Osteocyte (in vitro differentiated cells): Measurements from ENCODE around the gene HRC. TPM values are rescaled to one million over a fixed set of nuclear protein-coding genes. Genes with fewer than 3 reads are reported as not detected.

Experiments used
- DNase-seq: peaks from one replicate; pipeline ENCODE4 v3.0.0; 2021; ENCODE audit warnings: mixed read lengths; ENCODE audit not compliant: unreplicated experiment; ENCODE audit errors: extremely low spot score
- H3K27ac Mint-ChIP-seq: one replicate; pipeline ENCODE4 v1.8.0; 2021; ENCODE audit warnings: mild to moderate bottlenecking, mixed read lengths; ENCODE audit not compliant: unreplicated experiment
- H3K27me3 Mint-ChIP-seq: one replicate; pipeline ENCODE4 v1.8.0; 2021; ENCODE audit warnings: mixed read lengths; ENCODE audit not compliant: unreplicated experiment
- H3K36me3 Mint-ChIP-seq: one replicate; pipeline ENCODE4 v1.8.0; 2021; ENCODE audit warnings: mixed read lengths; ENCODE audit not compliant: unreplicated experiment
- H3K4me1 Mint-ChIP-seq: one replicate; pipeline ENCODE4 v1.8.0; 2021; ENCODE audit warnings: mixed read lengths; ENCODE audit not compliant: unreplicated experiment
- H3K4me3 Mint-ChIP-seq: one replicate; pipeline ENCODE4 v1.8.0; 2021; ENCODE audit warnings: mild to moderate bottlenecking, moderate library complexity, mixed read lengths; ENCODE audit not compliant: unreplicated experiment
- H3K9me3 Mint-ChIP-seq: one replicate; pipeline ENCODE4 v1.8.0; 2021; ENCODE audit warnings: mixed read lengths; ENCODE audit not compliant: unreplicated experiment
- total RNA-seq: library from RNA; stranded (reverse); gene quantifications from 2 replicates; pipeline ENCODE4 v1.2.1, GENCODE V29; 2021
- TF ChIP-seq, protein P1 (sequence below): fragments of 200-600 bp; sonication (generic); IDR thresholded peaks from 2 replicates; pipeline ENCODE4 v1.5.0; 2021; ENCODE audit warnings: antibody characterized with exemption, mild to moderate bottlenecking, moderate library complexity

Gene HRC
- total RNA-seq, 1 donor from 2014 or later = not detected

DNA sequence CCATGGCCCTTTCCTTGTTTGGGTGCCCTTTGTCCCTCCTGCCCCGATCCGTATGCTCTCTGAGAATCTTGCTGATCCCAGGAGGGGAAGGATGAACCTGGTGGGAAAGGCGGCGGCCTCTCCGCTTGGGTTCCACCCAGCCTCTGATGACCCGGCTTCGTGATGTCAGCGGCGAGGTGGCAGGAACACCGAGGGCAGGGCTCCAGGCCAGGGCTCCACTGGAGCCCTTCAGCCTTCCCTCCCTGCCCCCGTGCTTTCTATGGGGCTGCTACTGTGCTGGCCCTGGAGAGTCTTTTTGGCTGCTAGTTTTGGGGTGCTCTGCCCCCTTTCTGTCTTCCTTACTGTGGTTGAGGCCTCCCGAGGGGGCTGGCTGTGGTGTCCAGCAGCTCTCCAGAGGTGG, 52.9 kb downstream of the HRC start:
- Mint-ChIP-seq H3K36me3 (peaks cover 46% of the 10 kb centered on the region), H3K4me3 (no peak overlapping the region), H3K27me3 (no peaks in the 10 kb centered on the region), H3K9me3 (no peaks in the 10 kb centered on the region), H3K27ac (no peak overlapping the region), H3K4me1 (peaks cover 6% of the 10 kb centered on the region)
- DNase-seq = no peak
- TF ChIP-seq, protein P1, sequence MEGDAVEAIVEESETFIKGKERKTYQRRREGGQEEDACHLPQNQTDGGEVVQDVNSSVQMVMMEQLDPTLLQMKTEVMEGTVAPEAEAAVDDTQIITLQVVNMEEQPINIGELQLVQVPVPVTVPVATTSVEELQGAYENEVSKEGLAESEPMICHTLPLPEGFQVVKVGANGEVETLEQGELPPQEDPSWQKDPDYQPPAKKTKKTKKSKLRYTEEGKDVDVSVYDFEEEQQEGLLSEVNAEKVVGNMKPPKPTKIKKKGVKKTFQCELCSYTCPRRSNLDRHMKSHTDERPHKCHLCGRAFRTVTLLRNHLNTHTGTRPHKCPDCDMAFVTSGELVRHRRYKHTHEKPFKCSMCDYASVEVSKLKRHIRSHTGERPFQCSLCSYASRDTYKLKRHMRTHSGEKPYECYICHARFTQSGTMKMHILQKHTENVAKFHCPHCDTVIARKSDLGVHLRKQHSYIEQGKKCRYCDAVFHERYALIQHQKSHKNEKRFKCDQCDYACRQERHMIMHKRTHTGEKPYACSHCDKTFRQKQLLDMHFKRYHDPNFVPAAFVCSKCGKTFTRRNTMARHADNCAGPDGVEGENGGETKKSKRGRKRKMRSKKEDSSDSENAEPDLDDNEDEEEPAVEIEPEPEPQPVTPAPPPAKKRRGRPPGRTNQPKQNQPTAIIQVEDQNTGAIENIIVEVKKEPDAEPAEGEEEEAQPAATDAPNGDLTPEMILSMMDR = no peak

Other genes starting within 250 kb of the HRC start
- gene DHDH, start 221.7 kb downstream of the HRC start, total RNA-seq = 0.67 TPM in 1 of 2 replicates, not detected in the other
- gene BAX, start 200.5 kb downstream of the HRC start, total RNA-seq = 154 and 172 TPM in 2 replicates
- 2,724 and 2,792 TPM in 2 replicates for gene FTL, start 190.1 kb downstream of the HRC start, total RNA-seq
- gene GYS1, start 162.1 kb downstream of the HRC start, total RNA-seq = 37.6 and 42.2 TPM in 2 replicates
- gene RUVBL2, start 161.5 kb downstream of the HRC start, total RNA-seq = 61.2 and 64.2 TPM in 2 replicates
- not detected in 2 replicates for gene LHB, start 138.3 kb downstream of the HRC start, total RNA-seq
- not detected in 2 replicates for gene CGB3, start 131.1 kb downstream of the HRC start, total RNA-seq
- not detected in 2 replicates for gene CGB2, start 123.5 kb downstream of the HRC start, total RNA-seq
- not detected in 2 replicates for gene CGB1, start 118.5 kb downstream of the HRC start, total RNA-seq
- gene CGB5, start 111.5 kb downstream of the HRC start, total RNA-seq = not detected in 2 replicates
- gene CGB8, start 106.3 kb downstream of the HRC start, total RNA-seq = not detected in 2 replicates
- gene CGB7, start 97.6 kb downstream of the HRC start, total RNA-seq = 0.16 TPM in 1 of 2 replicates, not detected in the other
- gene NTF4, start 90.6 kb downstream of the HRC start, total RNA-seq = not detected in 2 replicates
- gene KCNA7, start 82.7 kb downstream of the HRC start, total RNA-seq = not detected in 2 replicates
- gene SNRNP70, start 69.9 kb downstream of the HRC start, total RNA-seq = 277 and 286 TPM in 2 replicates
- gene LIN7B, start 41.0 kb downstream of the HRC start, total RNA-seq = 7.9 and 9.9 TPM in 2 replicates
- gene C19orf73, start 36.3 kb downstream of the HRC start, total RNA-seq = 1.8 and 3.4 TPM in 2 replicates
- gene PPFIA3, start 35.9 kb downstream of the HRC start, total RNA-seq = 6.6 and 9.5 TPM in 2 replicates
- gene TRPM4, start 2.4 kb upstream of the HRC start, total RNA-seq = 28.5 and 28.7 TPM in 2 replicates
- gene SLC6A16, start 169.8 kb upstream of the HRC start, total RNA-seq = 5.3 and 6.0 TPM in 2 replicates
- gene CD37, start 180.0 kb upstream of the HRC start, total RNA-seq = not detected in 2 replicates
- gene TEAD2, start 207.0 kb upstream of the HRC start, total RNA-seq = 93.8 and 98.0 TPM in 2 replicates
- 1.6 and 4.4 TPM in 2 replicates for gene DKKL1, start 208.5 kb upstream of the HRC start, total RNA-seq
- gene KASH5, start 232.9 kb upstream of the HRC start, total RNA-seq = not detected in 2 replicates